NCI-H1105 (cell line): ENCODE measurements around the gene HEPACAM.

ENCODE experiments used
- DNase-seq: peaks from one replicate; lab custom pipeline; 2025; lab: John Stamatoyannopoulos, UW

The HEPACAM gene

DNA sequence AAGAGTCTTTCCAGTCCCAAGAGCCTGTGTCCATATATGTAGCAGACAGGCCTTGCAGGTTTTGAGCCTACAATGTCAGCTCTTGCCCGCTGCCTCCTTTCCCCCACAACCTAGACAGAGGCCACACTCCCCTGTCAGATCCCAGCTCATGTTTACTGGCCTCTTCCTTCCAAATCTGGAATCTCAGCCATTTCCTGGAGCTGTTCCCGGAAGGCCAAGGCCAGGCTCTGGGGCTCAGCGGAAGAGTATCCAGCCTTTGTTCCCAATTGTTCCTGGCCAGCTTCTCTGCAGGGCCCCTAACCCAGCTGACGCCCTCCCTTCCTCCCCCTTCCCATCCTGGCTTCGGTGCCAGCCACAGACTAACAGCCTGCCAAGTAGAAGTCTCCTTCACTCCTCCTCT is 37.1 kb downstream of the HEPACAM start:
- no peak for DNase-seq

DNA sequence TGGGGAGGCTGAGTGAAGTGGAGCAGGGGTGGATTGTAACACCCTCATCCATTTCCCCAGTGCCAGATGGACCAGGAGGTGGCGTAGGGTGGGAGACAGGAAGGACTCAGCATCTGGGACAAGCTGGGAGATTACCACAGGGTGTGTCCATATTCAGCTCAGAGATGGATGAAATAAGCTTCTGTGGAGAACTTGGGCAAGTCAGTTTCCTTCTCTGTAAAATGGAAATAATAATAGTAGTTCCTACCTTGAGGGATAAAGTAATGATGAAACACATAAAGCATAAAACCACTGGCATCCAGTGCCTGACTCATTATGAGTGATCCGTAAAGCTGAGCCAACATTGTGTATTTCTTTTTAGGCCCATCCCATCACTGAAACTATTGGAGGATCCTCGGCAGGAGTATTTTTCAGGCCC is 37.6 kb downstream of the HEPACAM start:
- no peak for DNase-seq

DNA sequence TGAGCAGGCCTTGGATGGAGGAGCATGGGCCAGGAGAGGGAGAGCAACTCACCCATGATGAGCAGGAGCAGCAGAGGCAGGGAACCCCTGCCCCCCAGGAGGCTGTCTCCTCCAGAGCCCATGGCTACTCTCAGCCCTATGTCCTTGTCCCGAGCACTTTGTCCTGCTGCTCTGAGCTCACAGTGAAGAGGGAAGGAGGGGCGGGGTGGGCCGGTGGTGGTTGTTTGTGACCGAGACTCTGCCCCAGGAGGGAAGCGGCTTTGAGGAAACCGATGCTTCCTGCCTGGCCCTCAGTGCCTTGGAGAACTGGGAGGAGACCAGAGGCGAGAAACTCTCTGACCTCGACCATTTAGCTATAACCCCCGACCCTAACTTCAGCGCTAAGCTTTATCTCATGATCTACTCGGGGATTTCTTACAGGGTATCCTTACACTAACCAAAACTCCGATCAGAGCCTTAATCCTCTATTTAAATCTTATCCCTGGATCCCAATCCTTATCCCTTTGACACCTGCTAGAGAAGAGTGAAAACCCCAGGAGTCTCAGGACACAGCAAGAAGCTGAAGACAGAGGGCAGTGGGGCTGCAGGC is 38.1 kb downstream of the HEPACAM start, which contains the start of gene ROBO4:
TSS of gene ROBO4 (minus strand) at position 192 of the 589 bp plus-strand sequence. CDS start at position 122, 70 bp downstream.
- DNase-seq: no peak

GRCh38 chr11:124896821-124897391 is 38.9 kb downstream of the HEPACAM start:
- no peak for DNase-seq

- DNase-seq: no peak
Measured at GRCh38 chr11:124896071-124896750, 39.6 kb downstream of the HEPACAM start.

DNA sequence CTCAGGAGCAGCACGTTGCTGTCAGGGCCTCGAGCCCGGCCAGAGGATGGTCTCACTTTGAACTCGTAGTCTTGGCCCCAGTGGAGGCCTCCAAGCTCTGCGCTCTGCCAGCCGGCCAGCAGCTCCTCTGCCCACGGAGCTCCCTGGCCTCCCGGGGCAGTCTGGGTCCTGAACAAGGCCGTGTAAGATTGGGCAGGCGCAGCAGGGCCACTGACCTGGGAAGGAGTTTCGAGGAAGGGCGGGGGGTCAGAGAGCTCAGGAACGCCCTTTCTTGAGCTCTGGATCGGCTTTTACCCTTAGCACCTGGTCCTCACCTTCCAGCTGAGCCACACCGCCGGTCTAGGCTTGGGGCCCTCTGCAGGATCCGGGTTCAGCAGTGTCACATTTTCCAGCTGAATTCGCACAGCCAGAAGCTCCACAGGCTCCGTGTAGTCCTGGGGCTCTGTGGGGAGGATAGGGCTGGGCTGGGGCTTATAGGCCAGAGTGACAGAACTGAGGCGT is 40.3 kb downstream of the HEPACAM start:
- DNase-seq: no peak

DNA sequence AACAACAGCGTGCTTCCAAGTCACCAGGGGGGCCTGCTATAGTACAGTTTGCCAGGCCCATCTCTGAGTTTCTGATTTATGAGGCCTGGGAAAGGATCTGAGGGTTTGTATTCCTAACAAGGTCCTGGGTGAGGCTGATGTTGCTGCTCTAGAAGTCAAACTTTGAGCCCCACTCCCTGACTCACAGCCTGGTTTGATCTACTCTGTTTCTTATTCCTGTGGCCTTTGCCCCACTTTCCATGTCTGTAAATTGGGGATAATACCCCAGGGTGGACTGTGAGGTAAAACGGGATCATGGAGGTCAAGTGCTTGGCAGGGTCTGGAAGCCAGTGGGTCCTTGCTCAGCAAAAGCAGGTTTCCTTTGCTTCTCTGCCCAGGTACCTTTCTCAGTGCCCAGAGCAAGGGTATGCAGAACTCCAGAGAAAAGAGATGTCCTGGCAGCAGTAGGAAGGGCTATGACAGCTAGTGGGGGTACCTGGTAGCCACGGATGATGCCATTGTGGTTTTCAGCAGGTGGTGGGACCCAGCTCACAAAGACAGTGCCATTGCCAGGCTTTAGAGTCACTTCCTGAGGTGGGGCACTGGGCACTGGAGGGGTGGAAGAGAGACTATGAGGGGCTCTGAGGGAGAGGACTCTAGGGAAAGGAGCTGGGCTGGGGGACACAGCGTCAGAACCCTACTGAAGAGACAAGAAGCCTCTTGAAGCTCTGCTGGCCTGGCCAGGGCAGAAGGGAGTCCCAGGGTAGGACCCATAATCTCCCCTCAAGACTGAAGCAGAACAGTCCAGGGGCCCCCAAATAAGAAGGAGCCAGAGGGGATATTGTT is 41.0 kb downstream of the HEPACAM start:
- DNase-seq: no peak

DNA sequence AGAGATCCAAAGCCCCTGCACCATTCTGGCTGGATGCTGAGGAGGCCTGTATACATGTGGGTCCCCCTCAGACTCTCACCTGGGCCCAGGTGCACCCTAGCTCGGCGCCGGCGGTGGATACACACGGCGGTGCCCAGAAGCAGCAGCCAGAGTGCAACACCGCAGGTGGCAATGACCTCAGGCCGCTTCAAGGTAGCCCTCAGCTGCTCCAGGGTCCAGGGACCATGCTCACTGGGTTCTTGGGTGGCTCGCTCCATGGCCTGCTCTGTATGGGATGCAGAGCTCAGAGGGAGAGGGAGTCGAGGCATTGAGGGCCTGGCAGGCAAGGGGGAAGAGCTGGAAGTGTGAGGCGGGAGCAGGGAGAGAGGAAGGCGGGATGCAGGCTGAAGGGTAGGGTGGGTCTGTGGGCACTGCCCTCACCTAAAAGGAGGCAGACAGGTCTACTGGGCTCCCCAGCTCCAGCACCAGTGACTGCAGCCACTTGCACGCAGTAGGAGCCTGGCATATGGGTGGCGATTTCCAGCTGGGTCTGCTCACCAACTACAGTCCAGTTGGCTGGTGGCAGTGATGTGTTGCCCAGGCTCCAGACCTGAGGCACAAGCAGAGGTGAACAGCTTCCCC is 42.0 kb downstream of the HEPACAM start:
- no peak for DNase-seq

DNA sequence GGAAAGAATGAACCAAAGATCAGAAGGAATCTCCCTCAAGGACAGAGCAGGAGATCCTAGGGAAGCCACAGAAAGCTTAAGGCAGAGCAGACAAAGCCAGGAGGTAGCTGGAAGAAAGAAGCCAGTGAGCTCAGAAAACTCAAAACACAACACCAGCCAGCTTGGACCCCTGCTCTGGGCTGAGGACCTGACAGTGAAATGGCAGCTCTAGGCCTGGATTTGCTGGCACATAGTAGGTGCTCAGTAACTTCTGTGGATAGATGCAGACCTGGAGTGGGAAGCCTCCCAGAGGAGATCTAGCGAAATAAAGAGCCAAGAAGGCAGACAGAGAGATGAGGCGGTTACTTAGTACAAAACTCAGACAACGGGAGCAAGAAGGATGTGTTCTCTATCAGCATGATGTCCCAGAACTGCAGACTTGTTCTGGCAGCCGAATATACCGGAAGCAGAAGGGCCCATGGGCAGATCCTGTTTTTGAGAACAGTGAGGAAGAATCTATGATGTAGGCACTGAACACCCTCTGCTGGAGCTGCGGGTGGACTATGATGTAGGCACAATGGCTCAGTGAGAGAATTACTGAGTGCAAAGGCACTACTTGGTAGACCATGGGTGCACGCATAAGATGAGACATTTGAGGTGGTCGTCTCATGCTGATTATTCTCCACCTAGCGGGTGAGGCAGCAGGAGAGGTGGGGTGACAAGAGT is 42.9 kb downstream of the HEPACAM start:
- no peak for DNase-seq

DNA sequence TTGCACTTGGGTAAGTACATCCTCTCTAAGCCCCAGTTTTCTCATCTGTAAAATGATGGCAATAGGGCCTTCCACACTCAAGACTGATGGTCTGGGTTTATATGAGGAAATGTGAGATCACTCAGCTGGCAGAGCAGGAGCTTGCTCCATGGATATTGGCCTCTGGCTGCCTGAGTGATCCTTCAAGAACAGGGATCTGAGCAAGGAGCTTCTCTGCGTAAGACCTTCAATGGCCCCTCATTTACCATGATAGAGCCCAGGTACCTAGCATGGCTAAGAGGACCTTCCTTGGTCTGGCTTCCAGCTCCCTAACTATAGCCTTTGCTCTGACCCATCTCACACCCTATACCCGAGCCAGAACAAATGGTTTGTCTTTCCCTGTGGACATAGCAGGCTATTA is 43.7 kb downstream of the HEPACAM start:
- no peak for DNase-seq

GRCh38 chr11:124891373-124891861 is 44.4 kb downstream of the HEPACAM start:
- no peak for DNase-seq

- no peak for DNase-seq
Measured at GRCh38 chr11:124890683-124891372, 45.0 kb downstream of the HEPACAM start.

GRCh38 chr11:124890151-124890550 is 45.7 kb downstream of the HEPACAM start:
- no peak for DNase-seq

GRCh38 chr11:124889191-124890091 is 46.4 kb downstream of the HEPACAM start:
- DNase-seq: no peak

GRCh38 chr11:124887667-124888013 is 48.2 kb downstream of the HEPACAM start:
- no peak for DNase-seq

DNA sequence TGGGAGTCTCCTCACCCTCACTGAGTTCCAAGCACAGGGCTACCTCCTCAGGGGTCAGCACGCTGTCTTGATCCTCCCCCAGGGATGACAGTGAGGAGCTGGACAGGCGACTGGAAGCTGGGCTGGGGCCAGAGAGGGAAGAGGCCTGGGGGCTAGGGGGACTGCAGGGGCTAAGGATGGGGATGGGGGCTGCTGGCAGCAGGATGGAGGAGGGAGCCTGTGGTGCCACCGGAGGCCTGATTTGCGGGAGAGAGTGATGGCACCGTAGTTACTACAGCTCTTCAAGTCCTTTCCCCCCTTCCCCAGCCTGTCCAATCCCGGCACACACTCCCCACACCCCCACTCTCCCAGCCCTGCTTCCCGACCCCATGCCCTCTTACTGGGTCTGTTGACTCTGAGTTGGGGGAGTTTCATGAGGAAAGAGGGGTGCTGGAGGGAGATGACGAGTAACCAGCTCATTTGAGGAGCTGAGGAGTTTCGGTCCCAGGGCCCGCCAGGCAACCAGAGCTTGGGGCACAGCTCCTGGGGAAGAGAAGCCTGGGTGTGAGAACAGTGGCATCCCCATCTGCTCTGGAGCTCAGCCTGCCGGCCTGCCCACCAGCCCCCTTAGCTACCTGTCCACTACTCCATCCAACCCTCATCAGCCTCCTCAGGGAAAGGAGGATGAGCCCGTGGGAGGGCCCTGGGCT is 48.7 kb downstream of the HEPACAM start:
- DNase-seq: no peak

DNA sequence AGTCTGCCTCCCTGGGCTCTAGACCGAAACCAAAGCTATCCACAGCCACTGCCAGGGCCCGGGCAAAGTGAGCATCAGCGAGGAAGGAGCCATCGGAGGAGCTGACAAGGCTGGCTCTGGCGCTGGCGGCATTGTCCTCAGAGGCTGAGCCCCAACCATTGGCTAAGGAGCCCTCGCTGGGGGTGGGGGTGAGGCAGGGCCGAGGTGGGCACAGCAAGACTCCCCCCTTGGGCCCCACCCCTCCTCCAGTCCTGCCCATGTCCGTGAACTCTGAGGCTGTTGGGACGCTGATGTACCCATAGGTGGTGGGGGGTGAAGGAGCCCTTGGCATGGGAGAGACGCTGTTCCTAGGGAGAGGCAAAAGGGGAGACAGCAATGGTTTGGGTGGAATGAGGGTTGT is 49.4 kb downstream of the HEPACAM start:
- no peak for DNase-seq

- DNase-seq: no peak
Measured at GRCh38 chr11:124884869-124885479, 50.9 kb downstream of the HEPACAM start.

- DNase-seq: no peak
Measured at GRCh38 chr11:124884340-124884739, 51.5 kb downstream of the HEPACAM start.
